ENCODE measurements around the gene CTNNBIP1.

GRCh38 chr1:9886092-9886742, 23.9 kb downstream of the CTNNBIP1 start:
- TF ChIP-seq TAF1 (IDR thresholded peaks at IDR 0.05; ENCODE audit: low read depth, low read length) (no peak), POLR2A (IDR thresholded peaks at IDR 0.05; ENCODE audit: low read depth, low read length) (no peak), POU2F2 (IDR thresholded peaks at IDR 0.05; ENCODE audit: low read depth, low read length) (no peak)
